GM12801 (cell line): Measurements from ENCODE around the gene TMTC2.

Source experiments
- TF ChIP-seq, protein P1 (sequence below): IDR thresholded peaks from one replicate; pipeline ENCODE4 v1.5.1; 2011; ENCODE audit warnings: control low read depth; ENCODE audit not compliant: insufficient read length; ENCODE audit errors: extremely low read depth

TMTC2 gene

DNA sequence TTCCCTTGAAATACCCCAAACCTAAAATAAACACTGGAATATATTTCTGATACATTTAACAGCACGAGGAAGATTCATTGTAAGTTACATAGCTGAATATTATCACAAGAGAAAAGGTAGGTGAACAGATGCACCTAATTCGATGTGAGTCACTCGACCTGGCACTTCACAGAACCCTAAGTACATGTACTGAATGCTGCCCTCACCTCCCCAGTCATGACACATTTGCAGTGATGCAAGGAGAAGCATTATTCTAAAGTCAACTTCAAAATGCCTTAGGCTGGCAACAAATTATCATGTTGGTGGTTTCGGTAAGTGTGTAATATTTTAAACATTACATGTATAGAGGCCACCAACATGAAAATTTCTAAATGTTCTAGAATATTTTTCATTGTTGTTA lies 35.2 kb upstream of the TMTC2 start:
- TF ChIP-seq, protein P1, sequence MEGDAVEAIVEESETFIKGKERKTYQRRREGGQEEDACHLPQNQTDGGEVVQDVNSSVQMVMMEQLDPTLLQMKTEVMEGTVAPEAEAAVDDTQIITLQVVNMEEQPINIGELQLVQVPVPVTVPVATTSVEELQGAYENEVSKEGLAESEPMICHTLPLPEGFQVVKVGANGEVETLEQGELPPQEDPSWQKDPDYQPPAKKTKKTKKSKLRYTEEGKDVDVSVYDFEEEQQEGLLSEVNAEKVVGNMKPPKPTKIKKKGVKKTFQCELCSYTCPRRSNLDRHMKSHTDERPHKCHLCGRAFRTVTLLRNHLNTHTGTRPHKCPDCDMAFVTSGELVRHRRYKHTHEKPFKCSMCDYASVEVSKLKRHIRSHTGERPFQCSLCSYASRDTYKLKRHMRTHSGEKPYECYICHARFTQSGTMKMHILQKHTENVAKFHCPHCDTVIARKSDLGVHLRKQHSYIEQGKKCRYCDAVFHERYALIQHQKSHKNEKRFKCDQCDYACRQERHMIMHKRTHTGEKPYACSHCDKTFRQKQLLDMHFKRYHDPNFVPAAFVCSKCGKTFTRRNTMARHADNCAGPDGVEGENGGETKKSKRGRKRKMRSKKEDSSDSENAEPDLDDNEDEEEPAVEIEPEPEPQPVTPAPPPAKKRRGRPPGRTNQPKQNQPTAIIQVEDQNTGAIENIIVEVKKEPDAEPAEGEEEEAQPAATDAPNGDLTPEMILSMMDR = no peak

DNA sequence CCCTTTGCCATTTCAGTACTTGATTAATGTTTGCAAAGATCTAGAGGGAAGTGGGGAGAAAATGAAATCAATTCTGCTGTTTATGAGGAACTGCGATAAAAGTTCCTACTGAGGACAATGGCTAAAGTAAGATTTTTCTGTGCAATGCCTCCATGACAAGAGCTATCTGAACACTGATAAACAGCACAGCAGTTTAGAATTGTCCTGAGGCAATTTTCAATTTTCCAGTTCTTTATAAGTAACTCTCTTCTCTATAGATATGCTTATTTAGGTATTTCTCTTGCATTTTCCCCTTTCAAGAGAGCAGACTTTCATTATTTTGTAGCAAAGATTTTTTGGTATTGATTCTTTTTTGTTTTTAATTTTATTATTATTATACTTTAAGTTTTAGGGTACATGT lies 34.6 kb upstream of the TMTC2 start:
- TF ChIP-seq, protein P1 = no peak

DNA sequence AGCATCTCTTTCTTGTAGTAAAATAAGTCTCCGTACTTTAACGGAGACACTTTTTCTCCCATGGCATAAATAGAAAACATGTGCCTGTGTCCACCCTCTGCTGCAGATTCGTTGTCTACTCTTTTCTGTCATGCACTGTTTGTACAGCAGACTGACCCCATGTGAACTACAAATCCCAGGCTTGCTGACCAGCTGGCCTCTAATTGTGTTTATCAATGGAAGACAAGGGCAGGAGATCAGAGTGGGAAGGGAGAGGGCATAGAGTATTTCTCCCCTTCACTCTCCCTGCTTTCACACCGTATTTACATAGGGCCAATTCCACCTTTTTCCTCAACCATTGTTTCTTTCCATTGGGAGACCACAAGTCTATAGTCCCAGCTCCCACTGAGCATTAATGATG lies 31.0 kb upstream of the TMTC2 start:
- TF ChIP-seq, protein P1 = no peak

DNA sequence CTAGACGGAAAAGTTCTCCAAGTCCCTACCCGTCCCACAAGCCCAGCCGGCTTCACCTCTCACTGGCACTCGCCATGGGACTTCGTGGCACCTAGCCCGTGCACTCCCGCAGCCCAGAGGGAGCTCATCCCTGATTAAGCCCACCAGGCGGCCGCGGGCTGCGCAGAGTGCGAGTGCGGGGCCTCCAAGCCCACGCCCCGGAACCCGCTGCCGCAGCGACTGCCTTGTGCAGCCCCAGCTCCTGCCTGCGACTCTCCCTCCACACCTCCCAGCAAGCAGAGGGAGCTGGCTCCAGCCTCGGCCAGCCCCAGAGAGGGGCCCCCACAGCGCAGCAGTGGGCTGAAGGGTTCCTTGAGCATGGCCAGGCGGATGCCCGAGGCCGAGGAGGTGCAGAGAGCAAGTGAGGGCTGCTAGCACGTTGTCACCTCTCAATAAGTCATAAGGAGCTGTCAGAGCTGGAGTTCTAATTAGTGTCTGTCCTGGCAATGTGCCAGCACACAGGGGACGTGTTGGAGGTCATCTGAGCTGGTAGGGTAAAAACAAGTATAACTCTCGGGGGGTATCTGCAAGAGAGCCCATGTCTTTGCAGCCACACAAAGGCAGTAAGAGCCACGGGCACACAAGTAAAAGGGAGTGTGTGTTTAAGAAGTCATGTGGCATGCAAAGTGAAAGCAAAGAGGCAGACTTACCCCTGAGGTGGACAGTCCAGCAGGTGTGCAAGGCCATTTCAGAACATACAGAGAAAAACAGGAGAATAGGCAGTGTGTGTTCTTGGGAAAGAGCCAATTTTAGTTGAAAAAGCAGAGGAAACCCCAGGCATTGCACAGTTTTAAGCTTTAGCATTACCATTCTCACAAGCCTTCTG lies 27.1 kb upstream of the TMTC2 start:
- TF ChIP-seq, protein P1 = no peak

DNA sequence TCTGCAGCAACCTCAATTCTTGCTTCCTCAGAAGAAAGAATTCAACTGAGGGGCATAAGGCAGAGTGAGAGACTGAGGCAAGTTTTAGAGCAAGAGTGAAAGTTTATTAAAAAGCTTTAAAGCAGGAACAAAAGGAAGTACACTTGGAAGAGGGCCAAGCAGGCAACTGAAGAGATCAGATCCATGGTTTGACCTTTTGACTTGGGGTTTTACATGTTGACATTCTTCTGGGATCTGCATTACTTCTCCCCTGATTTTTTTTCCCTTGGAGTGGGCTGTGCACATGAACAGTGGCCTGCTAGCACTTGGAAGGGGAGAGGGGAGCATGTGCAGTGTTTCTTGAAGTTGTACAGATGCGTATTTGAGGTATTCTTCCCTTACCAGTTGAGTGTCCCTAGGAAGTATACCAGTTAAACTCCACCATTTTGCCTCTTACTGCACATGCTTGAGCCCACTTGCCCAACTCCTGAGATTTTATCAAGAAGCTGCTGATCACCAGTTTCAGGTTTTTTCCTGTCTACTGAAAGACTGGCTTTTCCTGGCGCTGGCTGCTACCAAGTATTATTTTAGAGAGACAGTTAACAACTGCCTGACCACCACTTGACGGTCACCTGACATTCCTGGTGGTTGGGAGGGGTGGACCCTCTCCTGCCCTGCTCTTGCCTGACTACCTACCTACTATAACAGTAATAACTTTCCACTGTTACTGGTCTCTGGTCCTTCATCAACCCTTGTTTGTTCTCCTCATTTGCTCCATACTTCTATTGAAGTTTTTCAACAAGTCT lies 26.0 kb upstream of the TMTC2 start:
- TF ChIP-seq, protein P1 = no peak

DNA sequence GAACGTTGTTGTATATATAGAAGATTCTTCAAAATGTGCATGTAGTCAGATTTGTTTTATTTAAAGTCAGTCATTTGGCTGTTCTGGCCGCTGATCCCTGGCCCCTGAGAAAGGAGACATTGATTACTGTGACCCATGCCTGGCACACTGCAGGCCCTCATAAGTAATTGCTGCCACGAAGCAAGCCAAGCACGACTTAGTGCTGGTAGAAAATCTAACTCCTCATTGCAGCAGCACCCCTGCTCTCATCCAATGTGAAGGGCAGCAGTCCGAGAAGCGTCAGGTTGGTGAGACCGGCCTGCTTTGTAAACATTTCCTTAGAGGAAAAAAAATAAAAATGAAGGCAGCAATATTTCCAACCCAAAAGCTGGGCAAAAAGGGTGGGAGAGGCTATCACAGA lies 22.8 kb upstream of the TMTC2 start:
- TF ChIP-seq, protein P1 = no peak

DNA sequence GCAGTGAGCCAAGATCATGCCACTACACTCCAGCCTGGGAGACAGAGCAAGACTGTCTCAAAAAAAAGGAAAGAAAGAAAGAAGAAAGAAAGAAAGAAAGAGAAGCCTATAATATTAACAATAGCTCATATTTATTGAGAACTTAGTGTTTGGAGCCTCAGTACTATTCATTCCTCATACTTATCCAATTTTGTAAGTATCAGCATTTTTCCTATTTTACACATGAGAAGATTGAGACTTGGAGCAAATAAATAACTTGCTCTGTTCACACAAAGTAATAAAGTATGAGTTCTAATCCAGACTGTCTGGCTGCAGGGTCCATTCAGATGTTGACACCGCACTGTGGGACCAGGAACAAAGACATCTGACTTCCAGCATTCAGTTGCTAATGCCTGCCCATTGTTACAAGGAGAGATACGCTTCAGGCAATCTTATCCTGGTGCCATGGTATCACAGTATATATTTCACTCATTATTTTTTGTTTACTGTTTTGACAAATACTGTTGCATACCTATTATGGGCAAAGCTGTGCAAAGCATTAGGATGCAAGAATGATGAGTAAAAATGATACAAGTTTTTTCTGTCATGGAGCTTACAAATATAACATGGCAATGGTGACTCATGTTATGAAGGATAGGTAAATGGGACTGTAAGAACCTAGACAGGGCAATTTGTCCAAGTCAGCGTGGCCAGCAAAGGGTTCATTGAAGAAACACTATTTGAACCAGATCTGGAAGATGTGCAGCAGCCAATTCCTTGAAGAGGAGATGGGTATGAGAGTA lies 21.4 kb upstream of the TMTC2 start:
- TF ChIP-seq, protein P1 = no peak
